Endothelial cell (in vitro differentiated cells): ENCODE data around the gene RIMBP2. TPM values are rescaled to one million over a fixed set of nuclear protein-coding genes. Genes with fewer than 3 reads are reported as not detected.

ENCODE experiments used
- DNase-seq: peaks from one replicate; pipeline ENCODE4 v3.0.0; 2021; ENCODE audit warnings: low spot score
- H3K27ac Mint-ChIP-seq: one replicate; pipeline ENCODE4 v1.8.0; 2021; ENCODE audit warnings: mixed read lengths, inconsistent platforms; ENCODE audit not compliant: unreplicated experiment
- H3K27me3 Mint-ChIP-seq: one replicate; pipeline ENCODE4 v1.8.0; 2021; ENCODE audit warnings: mild to moderate bottlenecking, moderate library complexity, mixed read lengths, inconsistent platforms; ENCODE audit not compliant: unreplicated experiment
- H3K36me3 Mint-ChIP-seq: one replicate; pipeline ENCODE4 v1.8.0; 2021; ENCODE audit warnings: mild to moderate bottlenecking, low read depth, mixed read lengths, inconsistent platforms; ENCODE audit not compliant: unreplicated experiment
- H3K4me1 Mint-ChIP-seq: one replicate; pipeline ENCODE4 v1.8.0; 2021; ENCODE audit warnings: mild to moderate bottlenecking, mixed read lengths, inconsistent platforms; ENCODE audit not compliant: unreplicated experiment
- H3K4me3 Mint-ChIP-seq: one replicate; pipeline ENCODE4 v1.8.0; 2021; ENCODE audit warnings: mild to moderate bottlenecking, mixed read lengths, inconsistent platforms; ENCODE audit not compliant: unreplicated experiment
- H3K9me3 Mint-ChIP-seq: one replicate; pipeline ENCODE4 v1.8.0; 2021; ENCODE audit warnings: mixed read lengths, inconsistent platforms; ENCODE audit not compliant: unreplicated experiment
- total RNA-seq: library from RNA; stranded (reverse); fragmentation: NEBNext Ultra II Directional; extraction: Animal tissue kit (Norgen Biotek cat#: 25700); gene quantifications from one replicate; pipeline ENCODE4 v1.2.1, GENCODE V29; 2021; ENCODE audit not compliant: unreplicated experiment
- TF ChIP-seq, protein P1 (sequence below): fragments of 200-600 bp; sonication (generic); IDR thresholded peaks from one replicate; pipeline ENCODE4 v1.5.0; 2021; ENCODE audit warnings: antibody characterized with exemption; ENCODE audit not compliant: unreplicated experiment

Gene RIMBP2
- total RNA-seq, 1 donor from 2014 or later: 1.4 TPM

GRCh38 chr12:130465626-130466025 is 250.5 kb downstream of the RIMBP2 start:
- Mint-ChIP-seq H3K4me3 (no peak overlapping the region), H3K36me3 (peaks cover 16% of the 10 kb centered on the region), H3K4me1 (no peaks in the 10 kb centered on the region), H3K27me3 (peaks cover 15% of the 10 kb centered on the region), H3K9me3 (peaks cover 13% of the 10 kb centered on the region), H3K27ac (no peak overlapping the region)
- TF ChIP-seq, protein P1, sequence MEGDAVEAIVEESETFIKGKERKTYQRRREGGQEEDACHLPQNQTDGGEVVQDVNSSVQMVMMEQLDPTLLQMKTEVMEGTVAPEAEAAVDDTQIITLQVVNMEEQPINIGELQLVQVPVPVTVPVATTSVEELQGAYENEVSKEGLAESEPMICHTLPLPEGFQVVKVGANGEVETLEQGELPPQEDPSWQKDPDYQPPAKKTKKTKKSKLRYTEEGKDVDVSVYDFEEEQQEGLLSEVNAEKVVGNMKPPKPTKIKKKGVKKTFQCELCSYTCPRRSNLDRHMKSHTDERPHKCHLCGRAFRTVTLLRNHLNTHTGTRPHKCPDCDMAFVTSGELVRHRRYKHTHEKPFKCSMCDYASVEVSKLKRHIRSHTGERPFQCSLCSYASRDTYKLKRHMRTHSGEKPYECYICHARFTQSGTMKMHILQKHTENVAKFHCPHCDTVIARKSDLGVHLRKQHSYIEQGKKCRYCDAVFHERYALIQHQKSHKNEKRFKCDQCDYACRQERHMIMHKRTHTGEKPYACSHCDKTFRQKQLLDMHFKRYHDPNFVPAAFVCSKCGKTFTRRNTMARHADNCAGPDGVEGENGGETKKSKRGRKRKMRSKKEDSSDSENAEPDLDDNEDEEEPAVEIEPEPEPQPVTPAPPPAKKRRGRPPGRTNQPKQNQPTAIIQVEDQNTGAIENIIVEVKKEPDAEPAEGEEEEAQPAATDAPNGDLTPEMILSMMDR: no peak
- DNase-seq: no peak

GRCh38 chr12:130465046-130465445 is 251.1 kb downstream of the RIMBP2 start:
- H3K4me3 Mint-ChIP-seq: no peak overlapping the region
- no peaks in the 10 kb centered on the region for H3K4me1 Mint-ChIP-seq
- no peak for DNase-seq
- peaks cover 16% of the 10 kb centered on the region for H3K36me3 Mint-ChIP-seq
- no peak overlapping the region for H3K27ac Mint-ChIP-seq
- TF ChIP-seq, protein P1: no peak
- peaks cover 13% of the 10 kb centered on the region for H3K9me3 Mint-ChIP-seq
- H3K27me3 Mint-ChIP-seq: peaks cover 15% of the 10 kb centered on the region

- Mint-ChIP-seq H3K4me1 (no peaks in the 10 kb centered on the region), H3K27me3 (peaks cover 15% of the 10 kb centered on the region), H3K36me3 (peaks cover 16% of the 10 kb centered on the region), H3K4me3 (no peak overlapping the region), H3K9me3 (peaks cover 13% of the 10 kb centered on the region), H3K27ac (no peak overlapping the region)
- TF ChIP-seq, protein P1: no peak
- no peak for DNase-seq
Observed at GRCh38 chr12:130463818-130464670, 252.1 kb downstream of the RIMBP2 start.

- no peaks in the 10 kb centered on the region for H3K4me1 Mint-ChIP-seq
- peaks cover 13% of the 10 kb centered on the region for H3K9me3 Mint-ChIP-seq
- no peak overlapping the region for H3K4me3 Mint-ChIP-seq
- peaks cover 15% of the 10 kb centered on the region for H3K27me3 Mint-ChIP-seq
- H3K27ac Mint-ChIP-seq: no peak overlapping the region
- H3K36me3 Mint-ChIP-seq: peaks cover 16% of the 10 kb centered on the region
- DNase-seq: no peak
- TF ChIP-seq, protein P1: no peak
Observed at GRCh38 chr12:130463275-130463658, 252.8 kb downstream of the RIMBP2 start.

DNA sequence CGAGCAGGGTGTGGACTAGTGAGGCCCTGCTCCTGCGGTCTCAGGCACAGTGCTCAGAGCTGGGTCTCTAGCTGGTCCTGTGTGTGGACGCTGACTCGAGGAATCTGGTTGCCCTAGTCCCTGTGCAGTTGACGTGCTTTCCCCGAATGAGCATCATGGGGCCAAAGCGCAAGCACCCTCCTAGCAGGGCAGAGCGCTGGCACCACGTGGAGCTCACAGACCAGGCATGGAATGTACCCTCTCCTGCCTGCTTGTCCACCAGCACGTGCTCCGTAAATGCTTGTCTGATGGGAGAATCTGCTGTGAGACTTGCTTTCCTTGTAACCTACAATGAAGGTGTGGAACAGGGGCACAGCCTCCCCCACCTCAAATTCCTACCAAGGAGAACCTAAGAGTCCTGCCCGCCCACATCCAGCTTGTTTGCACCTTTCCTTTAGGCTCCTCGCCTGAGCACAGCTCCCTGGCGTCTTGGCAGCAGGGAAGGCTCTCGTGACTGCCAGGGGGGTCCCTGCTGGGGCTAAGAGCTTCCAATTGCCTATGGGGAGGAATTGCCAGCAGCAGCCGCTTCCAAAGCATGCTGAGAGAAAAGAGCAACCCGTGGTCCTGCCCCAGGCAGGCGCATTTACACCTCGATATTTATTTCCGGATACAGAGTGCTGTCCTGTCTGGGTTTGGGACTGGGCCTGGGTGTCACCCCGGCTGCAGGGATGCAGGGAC is 253.4 kb downstream of the RIMBP2 start:
- Mint-ChIP-seq H3K4me1 (no peaks in the 10 kb centered on the region), H3K36me3 (peaks cover 16% of the 10 kb centered on the region), H3K4me3 (no peak overlapping the region), H3K27me3 (peaks cover 15% of the 10 kb centered on the region), H3K9me3 (peaks cover 13% of the 10 kb centered on the region), H3K27ac (no peak overlapping the region)
- DNase-seq: no peak
- TF ChIP-seq, protein P1: no peak
